Astrocyte (in vitro differentiated cells and primary cell): ENCODE data around the gene ALG1L2.
"Not testable (repeated sequence)": the region's sequence is repeated elsewhere in the genome, so short reads cannot be mapped to it uniquely, and the experiment has no call there.

Experiments used
- EZH2 ChIP-seq: IDR thresholded peaks from 2 replicates; pipeline ENCODE4 v1.6.1; 2012; ENCODE audit warnings: mild to moderate bottlenecking, low read length, inconsistent platforms; ENCODE audit not compliant: insufficient read depth
- TF ChIP-seq, protein P1 (sequence below): IDR thresholded peaks from 2 replicates; pipeline ENCODE4 v1.5.1; 2011; ENCODE audit warnings: low read depth, mild to moderate bottlenecking, inconsistent platforms, low read length, moderate library complexity; ENCODE audit not compliant: insufficient read depth

DNA sequence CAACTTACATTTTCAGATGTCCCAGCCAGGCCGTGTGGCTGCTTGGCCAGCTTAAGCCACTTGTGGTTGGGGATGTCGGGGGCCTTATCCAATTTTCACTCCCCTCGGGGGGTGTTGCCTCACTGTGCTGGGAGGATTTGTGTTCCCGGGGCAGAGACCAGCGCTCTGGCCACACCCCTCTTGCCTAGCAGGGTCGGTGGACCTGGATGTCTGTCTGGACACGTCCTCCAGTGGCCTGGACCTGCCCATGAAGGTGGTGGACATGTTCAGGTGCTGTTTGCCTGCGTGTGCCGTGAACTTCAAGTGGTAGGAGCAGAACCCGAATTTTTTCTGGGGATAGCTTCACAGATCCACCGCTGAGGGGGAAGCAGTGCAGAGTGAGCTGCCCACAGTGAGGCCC lies 14.2 kb downstream of the ALG1L2 start:
- TF ChIP-seq, protein P1, sequence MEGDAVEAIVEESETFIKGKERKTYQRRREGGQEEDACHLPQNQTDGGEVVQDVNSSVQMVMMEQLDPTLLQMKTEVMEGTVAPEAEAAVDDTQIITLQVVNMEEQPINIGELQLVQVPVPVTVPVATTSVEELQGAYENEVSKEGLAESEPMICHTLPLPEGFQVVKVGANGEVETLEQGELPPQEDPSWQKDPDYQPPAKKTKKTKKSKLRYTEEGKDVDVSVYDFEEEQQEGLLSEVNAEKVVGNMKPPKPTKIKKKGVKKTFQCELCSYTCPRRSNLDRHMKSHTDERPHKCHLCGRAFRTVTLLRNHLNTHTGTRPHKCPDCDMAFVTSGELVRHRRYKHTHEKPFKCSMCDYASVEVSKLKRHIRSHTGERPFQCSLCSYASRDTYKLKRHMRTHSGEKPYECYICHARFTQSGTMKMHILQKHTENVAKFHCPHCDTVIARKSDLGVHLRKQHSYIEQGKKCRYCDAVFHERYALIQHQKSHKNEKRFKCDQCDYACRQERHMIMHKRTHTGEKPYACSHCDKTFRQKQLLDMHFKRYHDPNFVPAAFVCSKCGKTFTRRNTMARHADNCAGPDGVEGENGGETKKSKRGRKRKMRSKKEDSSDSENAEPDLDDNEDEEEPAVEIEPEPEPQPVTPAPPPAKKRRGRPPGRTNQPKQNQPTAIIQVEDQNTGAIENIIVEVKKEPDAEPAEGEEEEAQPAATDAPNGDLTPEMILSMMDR: not testable (repeated sequence)
- not testable (repeated sequence) for TF ChIP-seq EZH2
